Activated T-cell treated with anti-CD3 and anti-CD28 coated beads, Interleukin-2, amount 50 U/mL, for 48 hours (primary cell): Measurements from ENCODE around the gene PITX1.
A peak's percentile ranks its signal among the peaks of the same experiment; 100 is the strongest.
"Not testable (repeated sequence)": the region's sequence is repeated elsewhere in the genome, so short reads cannot be mapped to it uniquely, and the experiment has no call there.

Experiments used
- DNase-seq, 2 experiments: peaks; one replicate each; pipeline ENCODE4 v3.0.0-alpha.2; 2020

The PITX1 gene

GRCh38 chr5:135033901-135034235 is at the start of gene PITX1:
PITX1 (minus strand) TSS chr5:135034228; CDS start chr5:135033881, 347 bp downstream.
- peak in 1 of 2 experiments; percentile 39 for DNase-seq

DNA sequence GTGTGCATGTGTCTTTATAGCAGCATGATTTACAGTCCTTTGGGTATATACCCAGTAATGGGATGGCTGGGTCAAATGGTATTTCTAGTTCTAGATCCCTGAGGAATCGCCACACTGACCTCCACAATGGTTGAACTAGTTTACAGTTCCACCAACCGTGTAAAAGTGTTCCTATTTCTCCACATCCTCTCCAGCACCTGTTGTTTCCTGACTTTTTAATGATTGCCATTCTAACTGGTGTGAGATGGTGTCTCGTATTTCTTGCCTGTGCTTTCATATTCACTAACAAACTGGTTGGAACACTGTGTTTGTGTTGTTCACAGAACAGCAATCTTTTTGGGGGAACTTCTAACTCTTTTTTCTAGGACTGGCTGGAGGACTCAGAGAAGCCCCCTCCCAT is 49.3 kb upstream of the PITX1 start:
- DNase-seq = not testable (repeated sequence)

DNA sequence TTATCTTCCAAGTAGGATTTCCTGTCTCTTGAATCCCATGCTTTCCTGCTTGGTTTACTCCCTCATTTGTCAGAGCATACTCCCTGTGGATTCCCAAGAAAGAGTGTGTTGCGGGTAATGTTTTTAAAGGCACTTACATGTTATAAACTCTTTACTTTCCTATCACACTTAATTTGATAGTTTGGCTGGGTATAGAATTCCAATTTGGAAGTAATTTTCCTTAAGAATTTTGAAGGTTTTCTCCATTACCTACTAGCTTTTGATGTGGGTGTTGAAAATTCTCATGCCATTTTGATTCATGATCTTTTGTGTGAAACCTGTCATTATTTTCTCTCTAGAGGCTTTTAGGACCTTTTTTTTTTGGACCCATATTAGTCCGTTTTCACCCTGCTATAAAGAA is 47.2 kb upstream of the PITX1 start:
- no peak for DNase-seq

- no peak for DNase-seq
Observed at GRCh38 chr5:135079760-135080159, 45.7 kb upstream of the PITX1 start.

GRCh38 chr5:135079099-135079681 is 45.2 kb upstream of the PITX1 start:
- no peak for DNase-seq

DNA sequence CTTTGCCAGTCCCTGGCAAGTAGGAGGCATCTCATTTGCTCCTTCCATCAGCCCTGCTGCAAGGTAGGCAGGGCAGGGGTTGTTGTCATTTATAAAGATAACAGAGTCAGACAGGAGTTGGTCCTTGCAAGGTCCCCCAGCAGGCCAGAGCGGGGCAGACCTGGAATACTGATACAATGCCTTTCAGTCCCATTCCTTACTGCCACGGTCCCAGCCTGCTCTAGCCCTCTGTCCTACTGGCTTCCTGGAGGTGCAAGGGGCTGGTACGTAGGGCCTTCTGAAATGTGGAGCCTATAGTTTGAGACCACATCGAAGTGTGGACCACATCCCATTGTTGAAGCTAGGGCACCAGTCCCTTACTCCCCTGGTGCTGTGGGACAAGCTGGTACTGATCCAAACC is 42.8 kb upstream of the PITX1 start:
- no peak for DNase-seq

DNA sequence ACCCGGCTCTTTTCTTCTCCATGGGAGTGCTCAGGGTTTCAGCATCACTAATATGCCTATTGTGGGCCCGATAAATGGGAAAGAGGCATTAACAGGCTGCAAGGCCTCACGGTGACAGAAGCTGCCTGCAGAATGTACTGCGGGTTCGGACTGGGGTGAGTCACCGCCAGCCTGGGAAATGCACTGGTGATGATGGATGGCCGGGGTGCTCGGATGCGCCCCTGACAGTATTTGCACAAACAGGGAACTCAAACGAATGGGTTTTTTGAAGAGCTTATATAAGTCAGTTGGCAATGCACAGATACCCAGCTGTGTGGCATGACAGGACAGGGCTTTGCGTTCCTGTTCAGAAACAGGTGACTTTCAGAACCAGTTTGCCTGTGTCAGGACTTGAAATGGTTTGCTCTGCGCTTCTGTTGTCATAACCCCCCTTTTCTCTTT is 42.0 kb upstream of the PITX1 start:
- DNase-seq = no peak

DNA sequence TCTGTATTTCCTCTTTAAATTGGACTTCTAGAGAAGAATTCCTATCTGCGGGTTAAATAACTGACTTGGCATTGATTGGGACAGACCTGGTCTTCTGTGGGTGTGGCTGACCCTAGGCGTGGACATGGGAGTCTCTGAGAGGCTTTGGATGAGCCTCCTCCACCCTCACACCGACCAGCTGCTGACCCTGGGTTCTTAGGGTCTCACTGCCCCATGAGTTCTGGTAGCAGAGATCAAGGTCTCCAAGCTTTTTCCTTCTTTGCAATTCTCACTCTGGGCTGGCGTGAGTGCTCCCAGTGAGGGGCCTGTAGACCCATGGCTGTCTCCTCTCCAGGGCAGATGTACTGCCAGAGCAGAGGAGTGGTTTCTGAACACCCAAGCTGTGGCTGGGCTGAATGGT is 41.6 kb upstream of the PITX1 start:
- DNase-seq = no peak

DNA sequence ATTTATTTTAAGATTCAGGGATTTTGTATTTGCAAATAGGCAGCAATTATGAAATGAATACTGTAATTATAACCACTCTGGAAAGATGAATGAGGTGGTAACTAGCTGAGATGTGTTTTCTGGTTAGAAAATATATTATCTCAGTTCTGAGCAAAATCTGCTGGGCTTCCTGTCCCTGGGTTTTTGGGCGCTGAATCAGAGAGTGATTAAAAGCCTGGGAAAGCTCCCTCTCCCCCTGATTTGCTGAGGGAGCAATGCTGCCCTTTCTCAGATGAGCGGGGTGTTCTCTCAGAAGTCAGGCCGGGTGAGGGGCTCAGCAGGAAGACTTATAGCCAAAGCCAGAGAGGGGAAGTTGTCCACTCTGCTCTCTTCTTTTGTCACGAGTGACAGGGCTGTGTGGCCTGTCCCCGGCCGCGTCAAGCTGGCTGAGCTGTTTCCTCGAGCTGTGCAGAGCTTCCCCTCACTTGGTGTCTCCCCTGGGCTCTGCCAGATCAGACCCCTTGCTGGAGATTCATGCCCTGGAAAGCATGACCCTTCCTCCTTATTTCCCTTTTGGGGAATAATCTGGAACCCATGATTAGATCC is 39.8 kb upstream of the PITX1 start:
- no peak for DNase-seq

- no peak for DNase-seq
Observed at GRCh38 chr5:135072387-135073281, 38.6 kb upstream of the PITX1 start.

GRCh38 chr5:135071311-135071710 is 37.3 kb upstream of the PITX1 start:
- no peak for DNase-seq

GRCh38 chr5:135069895-135070657 is 36.0 kb upstream of the PITX1 start:
- no peak for DNase-seq

DNA sequence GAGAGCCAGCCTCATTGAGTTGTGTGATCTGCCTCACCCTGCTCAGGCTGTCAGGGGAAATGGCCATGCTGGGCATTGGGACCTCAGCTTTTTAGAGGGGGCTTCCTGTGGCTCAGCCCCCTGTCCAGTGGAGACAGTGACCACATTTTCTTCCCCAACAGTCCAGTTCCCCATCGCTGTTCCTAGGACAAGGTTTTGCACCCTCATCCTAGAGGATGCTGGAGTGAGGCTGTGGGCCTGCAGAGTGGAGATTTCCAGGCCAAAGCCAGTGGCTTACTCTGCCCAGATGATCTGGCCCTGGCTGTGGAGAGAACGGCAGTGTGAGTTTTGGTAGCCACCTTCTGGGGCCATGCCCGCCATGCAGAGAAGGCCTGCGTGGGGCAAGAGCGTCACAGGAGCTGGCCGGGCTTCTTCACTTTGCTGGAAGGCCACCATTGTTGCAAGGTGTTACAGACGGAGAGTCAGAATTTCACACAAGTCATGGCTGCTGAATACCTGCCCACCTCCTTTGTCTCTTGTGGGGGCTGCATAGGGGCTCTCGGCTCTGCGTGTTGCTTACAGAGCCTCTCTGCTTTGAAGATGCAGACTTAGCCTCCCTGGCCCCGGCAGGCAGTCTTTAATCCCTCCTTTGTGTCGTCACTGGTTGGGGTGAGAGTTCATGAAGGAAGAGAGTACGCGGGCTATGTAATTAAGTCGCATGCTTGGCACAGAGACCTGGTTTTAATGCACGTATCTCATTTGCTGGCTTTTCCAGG is 35.2 kb upstream of the PITX1 start:
- DNase-seq = no peak

DNA sequence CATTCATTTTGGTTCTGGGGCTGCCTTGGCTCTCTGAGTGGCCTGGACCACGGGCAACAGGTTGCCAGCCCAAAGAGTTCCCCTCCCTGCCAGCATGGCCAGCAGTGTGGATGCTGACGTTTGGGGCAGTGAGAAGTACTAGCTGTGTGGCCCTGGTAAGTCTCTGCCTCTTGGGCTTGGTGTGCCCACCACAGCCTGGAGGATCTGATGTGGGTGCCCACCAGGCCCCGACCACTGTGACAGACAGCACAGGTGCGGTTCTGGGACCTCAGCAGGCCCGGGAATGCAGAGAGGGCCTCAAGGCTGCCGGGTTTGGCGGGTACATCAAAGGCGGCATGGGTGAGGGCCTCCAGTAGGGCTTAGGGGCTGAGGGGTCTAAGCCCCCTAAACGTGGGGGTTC is 33.6 kb upstream of the PITX1 start:
- DNase-seq = no peak

DNA sequence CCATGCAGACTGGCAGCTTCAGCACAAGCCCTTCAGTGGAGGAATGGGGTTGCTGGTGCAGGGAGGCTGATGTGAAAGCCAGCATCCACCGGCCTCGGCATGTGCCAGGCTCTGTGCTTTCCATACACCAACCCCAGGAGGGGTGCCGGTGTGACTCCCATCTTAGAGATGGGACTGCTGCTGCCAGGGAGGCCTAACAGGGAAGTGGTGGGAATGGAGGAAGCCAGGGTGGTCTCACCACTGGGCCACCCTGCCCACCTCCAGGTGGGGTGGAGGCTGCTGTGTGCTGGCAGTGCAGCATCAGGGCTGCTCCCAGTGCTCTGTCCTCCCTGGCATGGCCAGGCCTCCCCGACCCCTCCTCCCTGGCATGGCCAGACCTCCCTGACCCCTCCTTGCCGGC is 32.8 kb upstream of the PITX1 start:
- DNase-seq = no peak

- DNase-seq = no peak
Observed at GRCh38 chr5:135065306-135066265, 31.6 kb upstream of the PITX1 start.

DNA sequence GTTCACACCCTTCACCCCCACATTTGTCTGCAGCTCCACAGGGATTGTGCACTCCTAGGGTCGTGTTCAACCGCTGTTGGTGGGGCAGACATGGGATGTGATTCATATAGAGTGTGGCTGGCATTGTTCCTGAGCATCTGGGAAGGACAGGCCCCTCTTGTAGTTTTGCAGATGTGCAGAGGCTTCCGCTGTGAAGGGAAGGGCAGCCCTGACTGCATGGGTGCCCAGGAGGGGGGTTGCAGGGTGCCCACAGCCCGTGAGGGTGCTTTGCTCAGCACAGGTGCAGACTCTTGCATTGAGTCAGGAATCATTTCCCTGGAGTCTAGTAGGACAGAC is 30.2 kb upstream of the PITX1 start:
- DNase-seq = no peak

- DNase-seq = no peak
Observed at GRCh38 chr5:135063511-135064234, 29.6 kb upstream of the PITX1 start.

DNA sequence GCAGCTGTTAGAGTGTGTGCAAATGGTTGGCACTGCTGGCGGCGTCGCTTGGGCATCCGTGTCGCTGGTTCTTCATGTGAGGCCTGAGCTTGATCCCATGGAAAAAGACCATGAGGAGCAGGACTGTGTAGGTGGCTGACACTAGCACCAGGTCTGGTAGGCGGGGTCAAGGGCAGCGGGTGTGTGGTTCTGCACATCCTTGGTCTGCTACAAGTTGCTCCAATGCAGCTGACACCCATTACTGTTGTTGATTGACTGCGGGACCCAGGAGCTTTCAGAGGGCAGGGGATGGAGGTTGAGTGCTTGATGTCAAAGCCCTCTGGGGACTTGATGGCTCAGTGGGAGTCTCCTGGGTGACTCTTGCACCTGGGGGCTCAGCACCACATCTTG is 29.0 kb upstream of the PITX1 start:
- DNase-seq = no peak

GRCh38 chr5:135062216-135063055 is 28.4 kb upstream of the PITX1 start:
- no peak for DNase-seq
